Measurements from ENCODE around the gene TNIK.
A peak's percentile ranks its signal among the peaks of the same experiment; 100 is the strongest.

Gene TNIK

DNA sequence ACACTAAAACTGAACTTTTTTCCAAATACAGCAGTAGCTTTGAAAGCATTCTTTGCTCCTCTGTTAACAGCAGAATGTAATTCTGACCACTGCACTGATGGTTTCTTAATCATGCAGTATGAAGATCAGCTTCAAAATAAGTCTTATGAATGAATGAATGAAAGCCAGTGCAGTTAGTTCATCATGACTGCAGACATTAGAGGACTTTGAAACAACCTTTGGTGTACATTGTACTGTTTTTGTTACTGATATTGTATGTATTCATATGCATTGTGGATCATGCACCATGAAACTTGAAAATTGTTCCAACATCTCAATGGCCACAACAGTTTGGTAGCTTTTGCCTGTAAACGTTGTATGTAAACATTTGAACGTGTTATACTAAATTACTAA is 1.3 kb upstream of the TNIK start:
- H3K27ac ChIP-seq (ENCODE audit: low read depth, low read length, poor library complexity, severe bottlenecking), result no peak overlapping the region

DNA sequence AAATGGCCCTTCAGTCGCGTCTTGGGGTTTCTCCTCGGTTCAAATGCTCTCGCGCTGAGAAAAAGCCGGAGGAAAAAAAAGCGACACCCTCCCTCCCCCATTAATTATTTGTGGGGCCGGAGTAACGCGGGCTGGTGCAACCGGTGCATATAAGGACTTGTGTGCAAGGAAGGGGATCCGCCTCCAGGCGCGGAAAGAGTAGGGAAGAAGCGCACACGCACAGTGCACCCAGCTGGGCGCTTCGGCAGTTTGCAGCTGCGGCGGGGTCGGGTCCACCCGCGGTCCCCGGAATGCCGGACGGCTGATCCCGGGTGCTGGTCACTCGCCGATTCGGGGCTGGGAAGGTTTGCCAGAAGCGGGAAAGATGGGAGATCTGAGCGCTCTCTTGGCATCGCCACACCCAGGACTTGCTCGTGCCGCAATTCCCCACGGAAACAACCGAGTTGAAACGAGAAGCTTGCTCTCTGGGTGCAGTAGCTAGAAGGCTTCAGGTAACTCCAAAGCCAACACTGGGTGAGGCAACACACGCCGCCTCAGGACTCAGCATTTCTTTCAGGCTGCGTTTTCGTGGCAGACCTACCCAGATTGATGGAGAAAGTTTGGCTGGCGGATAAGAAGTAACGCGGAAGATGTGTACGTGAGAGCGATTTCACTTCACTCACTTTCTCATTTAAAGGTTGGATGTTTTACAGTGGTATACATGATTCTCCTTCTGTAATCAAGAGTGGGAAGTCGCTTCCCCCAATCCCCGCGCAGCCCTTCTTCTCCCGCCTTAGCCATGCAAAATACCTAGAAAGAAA is 720 bp upstream of the TNIK start:
- H3K79me2 ChIP-seq (ENCODE audit: insufficient read depth, low read length), result no peaks in the 10 kb centered on the region

More for the DNA sequence above, 1.3 kb upstream of the TNIK start:
- no peak overlapping the region for H3K9ac ChIP-seq (ENCODE audit: low read length)
- no peak overlapping the region for H2AFZ ChIP-seq (ENCODE audit: low read length)
- H4K20me1 ChIP-seq (ENCODE audit: insufficient read depth, low read length), result no peaks in the 10 kb centered on the region
- peaks cover 13% of the 10 kb centered on the region for H3K4me1 ChIP-seq (ENCODE audit: insufficient read depth, low read length, severe bottlenecking)
- no peaks in the 10 kb centered on the region for H3K36me3 ChIP-seq (ENCODE audit: insufficient read depth, low read length)
- no peaks in the 10 kb centered on the region for H3K9me3 ChIP-seq (ENCODE audit: low read length)
- peaks cover 5% of the 10 kb centered on the region; the same call in 1 of the 2 replicates for H3K27me3 ChIP-seq (ENCODE audit: insufficient read depth, low read length)
- H3K4me3 ChIP-seq (ENCODE audit: low read depth, low read length, poor library complexity, severe bottlenecking), result no peak overlapping the region
- TF ChIP-seq EZH2 (IDR thresholded peaks at IDR 0.05; ENCODE audit: borderline replicate concordance, low read length), result no peak
- TF ChIP-seq, protein P1, sequence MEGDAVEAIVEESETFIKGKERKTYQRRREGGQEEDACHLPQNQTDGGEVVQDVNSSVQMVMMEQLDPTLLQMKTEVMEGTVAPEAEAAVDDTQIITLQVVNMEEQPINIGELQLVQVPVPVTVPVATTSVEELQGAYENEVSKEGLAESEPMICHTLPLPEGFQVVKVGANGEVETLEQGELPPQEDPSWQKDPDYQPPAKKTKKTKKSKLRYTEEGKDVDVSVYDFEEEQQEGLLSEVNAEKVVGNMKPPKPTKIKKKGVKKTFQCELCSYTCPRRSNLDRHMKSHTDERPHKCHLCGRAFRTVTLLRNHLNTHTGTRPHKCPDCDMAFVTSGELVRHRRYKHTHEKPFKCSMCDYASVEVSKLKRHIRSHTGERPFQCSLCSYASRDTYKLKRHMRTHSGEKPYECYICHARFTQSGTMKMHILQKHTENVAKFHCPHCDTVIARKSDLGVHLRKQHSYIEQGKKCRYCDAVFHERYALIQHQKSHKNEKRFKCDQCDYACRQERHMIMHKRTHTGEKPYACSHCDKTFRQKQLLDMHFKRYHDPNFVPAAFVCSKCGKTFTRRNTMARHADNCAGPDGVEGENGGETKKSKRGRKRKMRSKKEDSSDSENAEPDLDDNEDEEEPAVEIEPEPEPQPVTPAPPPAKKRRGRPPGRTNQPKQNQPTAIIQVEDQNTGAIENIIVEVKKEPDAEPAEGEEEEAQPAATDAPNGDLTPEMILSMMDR (IDR thresholded peaks at IDR 0.05; ENCODE audit: low read length), result no peak
- no peak overlapping the region for H3K4me2 ChIP-seq (ENCODE audit: low read length)
- no peaks in the 10 kb centered on the region for H3K79me2 ChIP-seq (ENCODE audit: insufficient read depth, low read length)
- H3K9me2 ChIP-seq (ENCODE audit: low read depth, low read length), result no peaks in the 10 kb centered on the region
- H3F3A ChIP-seq (ENCODE audit: insufficient read depth, low read length), result no peaks in the 10 kb centered on the region

DNA sequence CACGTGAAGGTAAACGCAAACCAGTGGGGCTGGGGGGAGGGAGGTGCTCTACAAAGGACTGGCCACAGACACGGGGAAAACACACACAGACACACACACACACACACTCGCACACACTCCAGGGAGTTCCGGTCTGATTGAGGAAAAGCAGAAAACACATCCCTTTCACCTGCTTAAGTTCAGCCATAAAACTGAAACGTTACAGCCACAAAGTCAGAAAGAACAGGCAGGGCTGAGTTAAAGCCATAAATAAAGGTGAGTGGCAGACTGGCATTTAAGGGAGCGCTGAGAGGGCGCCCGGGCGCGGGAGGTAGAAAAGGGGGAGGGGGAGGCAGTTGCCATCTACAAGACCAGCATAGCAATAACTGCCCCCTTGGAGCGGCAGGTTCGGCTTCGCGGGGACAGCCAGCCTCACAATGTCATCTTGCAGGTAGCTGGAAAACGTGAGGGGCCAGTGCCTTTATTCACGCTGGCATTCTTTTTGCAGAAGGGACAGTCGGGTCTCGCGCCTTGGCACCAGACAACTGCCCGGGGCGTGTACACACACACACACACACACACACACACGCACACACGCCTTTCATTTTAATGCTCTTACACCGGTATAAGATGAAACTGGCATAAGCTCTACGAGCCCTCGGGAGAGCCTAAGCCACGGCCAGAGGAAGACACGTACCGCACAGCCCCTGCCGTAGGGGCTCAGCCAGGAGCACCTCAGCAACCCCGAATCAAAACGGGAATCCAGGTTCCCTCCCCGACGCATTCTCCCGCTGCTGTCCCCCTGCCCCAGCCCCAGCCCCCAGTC is 866 bp downstream of the TNIK start:
- H3K36me3 ChIP-seq (ENCODE audit: insufficient read depth, low read length), result no peaks in the 10 kb centered on the region
- no peak overlapping the region for H2AFZ ChIP-seq (ENCODE audit: low read length)
- H3K4me3 ChIP-seq (ENCODE audit: low read depth, low read length, poor library complexity, severe bottlenecking), result peak overlapping the region; percentile 59
- H3K9ac ChIP-seq (ENCODE audit: low read length), result no peak overlapping the region
- H3K4me2 ChIP-seq (ENCODE audit: low read length), result peak overlapping the region; percentile 71; the same call in 1 of the 2 replicates
- peaks cover 13% of the 10 kb centered on the region for H3K4me1 ChIP-seq (ENCODE audit: insufficient read depth, low read length, severe bottlenecking)
- no peaks in the 10 kb centered on the region for H3K79me2 ChIP-seq (ENCODE audit: insufficient read depth, low read length)
- no peaks in the 10 kb centered on the region for H3K9me3 ChIP-seq (ENCODE audit: low read length)
- no peaks in the 10 kb centered on the region for H3F3A ChIP-seq (ENCODE audit: insufficient read depth, low read length)
- no peaks in the 10 kb centered on the region for H3K9me2 ChIP-seq (ENCODE audit: low read depth, low read length)
- TF ChIP-seq EZH2 (IDR thresholded peaks at IDR 0.05; ENCODE audit: borderline replicate concordance, low read length), result no peak
- TF ChIP-seq, protein P1 (IDR thresholded peaks at IDR 0.05; ENCODE audit: low read length), result no peak
- H3K27ac ChIP-seq (ENCODE audit: low read depth, low read length, poor library complexity, severe bottlenecking), result no peak overlapping the region
- H4K20me1 ChIP-seq (ENCODE audit: insufficient read depth, low read length), result no peaks in the 10 kb centered on the region
- H3K27me3 ChIP-seq (ENCODE audit: insufficient read depth, low read length), result peaks cover 5% of the 10 kb centered on the region; the same call in 1 of the 2 replicates

More for the DNA sequence above, 720 bp upstream of the TNIK start:
- no peak overlapping the region; the same call in 1 of the 2 replicates for H3K9ac ChIP-seq (ENCODE audit: low read length)
- H4K20me1 ChIP-seq (ENCODE audit: insufficient read depth, low read length), result no peaks in the 10 kb centered on the region
- H3K4me1 ChIP-seq (ENCODE audit: insufficient read depth, low read length, severe bottlenecking), result peaks cover 13% of the 10 kb centered on the region
- TF ChIP-seq, protein P1 (IDR thresholded peaks at IDR 0.05; ENCODE audit: low read length), result no peak
- no peak for TF ChIP-seq EZH2 (IDR thresholded peaks at IDR 0.05; ENCODE audit: borderline replicate concordance, low read length)
- no peak overlapping the region for H3K27ac ChIP-seq (ENCODE audit: low read depth, low read length, poor library complexity, severe bottlenecking)
- no peaks in the 10 kb centered on the region for H3F3A ChIP-seq (ENCODE audit: insufficient read depth, low read length)
- no peaks in the 10 kb centered on the region for H3K9me3 ChIP-seq (ENCODE audit: low read length)
- H3K9me2 ChIP-seq (ENCODE audit: low read depth, low read length), result no peaks in the 10 kb centered on the region
- peak overlapping the region; percentile 59 for H3K4me3 ChIP-seq (ENCODE audit: low read depth, low read length, poor library complexity, severe bottlenecking)
- peak overlapping the region; percentile 71 for H3K4me2 ChIP-seq (ENCODE audit: low read length)
- no peaks in the 10 kb centered on the region for H3K36me3 ChIP-seq (ENCODE audit: insufficient read depth, low read length)
- H2AFZ ChIP-seq (ENCODE audit: low read length), result no peak overlapping the region
- H3K27me3 ChIP-seq (ENCODE audit: insufficient read depth, low read length), result peaks cover 5% of the 10 kb centered on the region; the same call in 1 of the 2 replicates

All from OCI-LY1 (cell line).